WERI-Rb-1 (cell line): ENCODE measurements around the gene CYB5D1.

Experiments used
- DNase-seq: peaks from one replicate; pipeline ENCODE4 v3.0.0-alpha.2; 2020
- H3K27ac ChIP-seq: fragments of 250-450 bp; sonication (Bioruptor Pico); 2 replicates; pipeline ENCODE4 v1.5.1; 2020; ENCODE audit warnings: mild to moderate bottlenecking, moderate library complexity
- H3K27me3 ChIP-seq: fragments of 250-450 bp; sonication (Bioruptor Pico); 2 replicates; pipeline ENCODE4 v1.5.1; 2021; ENCODE audit warnings: mild to moderate bottlenecking, low read depth, moderate library complexity; ENCODE audit not compliant: insufficient read depth, severe bottlenecking
- H3K36me3 ChIP-seq: fragments of 250-450 bp; sonication (Bioruptor Pico); 2 replicates; pipeline ENCODE4 v1.5.1; 2020; ENCODE audit warnings: mild to moderate bottlenecking, moderate library complexity
- H3K4me3 ChIP-seq: 2 replicates; pipeline ENCODE4 v1.5.1; 2011; ENCODE audit warnings: low read depth, mild to moderate bottlenecking, control low read depth, low read length
- H3K9me3 ChIP-seq: fragments of 250-450 bp; sonication (Bioruptor Pico); 2 replicates; pipeline ENCODE4 v1.5.1; 2021; ENCODE audit warnings: mild to moderate bottlenecking, moderate library complexity; ENCODE audit not compliant: severe bottlenecking
- CTCF ChIP-seq: IDR thresholded peaks from 2 replicates; pipeline ENCODE4 v1.5.1; 2011; ENCODE audit warnings: low read depth, mild to moderate bottlenecking, control low read depth, inconsistent platforms, low read length

The CYB5D1 gene

GRCh38 chr17:7817643-7817964 lies 40.2 kb upstream of the CYB5D1 start:
- Histone ChIP-seq H3K4me3 (no peak overlapping the region), H3K9me3 (no peaks in the 10 kb centered on the region), H3K36me3 (no peaks in the 10 kb centered on the region), H3K27ac (no peak overlapping the region), H3K27me3 (no peaks in the 10 kb centered on the region)
- TF ChIP-seq CTCF = no peak
- no peak for DNase-seq

GRCh38 chr17:7818026-7818425 lies 39.8 kb upstream of the CYB5D1 start:
- H3K27ac ChIP-seq = no peak overlapping the region
- TF ChIP-seq CTCF = no peak
- no peaks in the 10 kb centered on the region for H3K27me3 ChIP-seq
- H3K36me3 ChIP-seq = no peaks in the 10 kb centered on the region
- H3K4me3 ChIP-seq = no peak overlapping the region
- DNase-seq = no peak
- H3K9me3 ChIP-seq = no peaks in the 10 kb centered on the region

- no peak for DNase-seq
- H3K36me3 ChIP-seq = no peaks in the 10 kb centered on the region
- H3K4me3 ChIP-seq = no peak overlapping the region
- no peaks in the 10 kb centered on the region for H3K9me3 ChIP-seq
- TF ChIP-seq CTCF = no peak
- H3K27me3 ChIP-seq = no peaks in the 10 kb centered on the region
- no peak overlapping the region for H3K27ac ChIP-seq
These were observed 38.8 kb upstream of the CYB5D1 start for GRCh38 chr17:7818746-7819645.

GRCh38 chr17:7820231-7820630 lies 37.6 kb upstream of the CYB5D1 start:
- DNase-seq = no peak
- Histone ChIP-seq H3K27ac (no peak overlapping the region), H3K36me3 (no peaks in the 10 kb centered on the region), H3K9me3 (no peaks in the 10 kb centered on the region), H3K4me3 (no peak overlapping the region), H3K27me3 (no peaks in the 10 kb centered on the region)
- no peak for TF ChIP-seq CTCF

- no peak for DNase-seq
- TF ChIP-seq CTCF = no peak
These were observed 35.7 kb upstream of the CYB5D1 start for GRCh38 chr17:7822126-7822525.

GRCh38 chr17:7823581-7824001 lies 34.2 kb upstream of the CYB5D1 start:
- no peak for DNase-seq
- H3K27ac ChIP-seq = no peak overlapping the region
- no peaks in the 10 kb centered on the region for H3K27me3 ChIP-seq
- no peak for TF ChIP-seq CTCF
- H3K4me3 ChIP-seq = no peak overlapping the region
- no peaks in the 10 kb centered on the region for H3K36me3 ChIP-seq
- H3K9me3 ChIP-seq = no peaks in the 10 kb centered on the region

More at GRCh38 chr17:7822126-7822525, 35.7 kb upstream of the CYB5D1 start:
- no peaks in the 10 kb centered on the region for H3K36me3 ChIP-seq
- H3K27ac ChIP-seq = no peak overlapping the region
- no peak overlapping the region for H3K4me3 ChIP-seq
- no peaks in the 10 kb centered on the region for H3K27me3 ChIP-seq
- H3K9me3 ChIP-seq = no peaks in the 10 kb centered on the region
